ENCODE measurements around the gene TENT4B.

The TENT4B gene

GRCh38 chr16:50209546-50210265 is 56.6 kb downstream of the TENT4B start:
- Histone ChIP-seq H3K79me2 (ENCODE audit: control insufficient read depth, insufficient read depth, low read length, unreplicated experiment) (peaks cover 25% of the 10 kb centered on the region), H3K4me3 (ENCODE audit: low read depth, low read length) (no peak overlapping the region), H3K27ac (ENCODE audit: low read depth, low read length) (no peak overlapping the region), H3K36me3 (ENCODE audit: insufficient read depth, low read length) (peaks cover 1% of the 10 kb centered on the region; the same call in 1 of the 2 replicates), H2AFZ (ENCODE audit: low read length, unreplicated experiment) (no peak overlapping the region), H3K4me1 (ENCODE audit: control insufficient read depth, insufficient read depth, low read length, unreplicated experiment) (peaks cover 31% of the 10 kb centered on the region), H3K27me3 (ENCODE audit: insufficient read depth, low read length) (no peaks in the 10 kb centered on the region)

GRCh38 chr16:50210266-50211038 is 57.3 kb downstream of the TENT4B start:
- H3K79me2 ChIP-seq (ENCODE audit: control insufficient read depth, insufficient read depth, low read length, unreplicated experiment): peaks cover 21% of the 10 kb centered on the region
- H3K27me3 ChIP-seq (ENCODE audit: insufficient read depth, low read length): no peaks in the 10 kb centered on the region
- H3K4me1 ChIP-seq (ENCODE audit: control insufficient read depth, insufficient read depth, low read length, unreplicated experiment): peaks cover 26% of the 10 kb centered on the region
- no peak overlapping the region for H2AFZ ChIP-seq (ENCODE audit: low read length, unreplicated experiment)
- peaks cover 4% of the 10 kb centered on the region; the same call in 1 of the 2 replicates for H3K36me3 ChIP-seq (ENCODE audit: insufficient read depth, low read length)
- no peak overlapping the region for H3K27ac ChIP-seq (ENCODE audit: low read depth, low read length)
- no peak overlapping the region for H3K4me3 ChIP-seq (ENCODE audit: low read depth, low read length)

GRCh38 chr16:50213939-50214519 is 60.9 kb downstream of the TENT4B start:
- H3K79me2 ChIP-seq (ENCODE audit: control insufficient read depth, insufficient read depth, low read length, unreplicated experiment): peaks cover 10% of the 10 kb centered on the region
- peaks cover 4% of the 10 kb centered on the region; the same call in 1 of the 2 replicates for H3K36me3 ChIP-seq (ENCODE audit: insufficient read depth, low read length)
- no peak overlapping the region for H2AFZ ChIP-seq (ENCODE audit: low read length, unreplicated experiment)
- peaks cover 5% of the 10 kb centered on the region for H3K4me1 ChIP-seq (ENCODE audit: control insufficient read depth, insufficient read depth, low read length, unreplicated experiment)
- H3K27ac ChIP-seq (ENCODE audit: low read depth, low read length): no peak overlapping the region
- no peaks in the 10 kb centered on the region for H3K27me3 ChIP-seq (ENCODE audit: insufficient read depth, low read length)
- H3K4me3 ChIP-seq (ENCODE audit: low read depth, low read length): no peak overlapping the region

- Histone ChIP-seq H3K4me1 (ENCODE audit: control insufficient read depth, insufficient read depth, low read length, unreplicated experiment) (peaks cover 2% of the 10 kb centered on the region), H3K79me2 (ENCODE audit: control insufficient read depth, insufficient read depth, low read length, unreplicated experiment) (no peaks in the 10 kb centered on the region), H2AFZ (ENCODE audit: low read length, unreplicated experiment) (no peak overlapping the region), H3K27me3 (ENCODE audit: insufficient read depth, low read length) (no peaks in the 10 kb centered on the region), H3K36me3 (ENCODE audit: insufficient read depth, low read length) (peaks cover 4% of the 10 kb centered on the region; the same call in 1 of the 2 replicates), H3K4me3 (ENCODE audit: low read depth, low read length) (no peak overlapping the region), H3K27ac (ENCODE audit: low read depth, low read length) (no peak overlapping the region)
These were observed 62.6 kb downstream of the TENT4B start for GRCh38 chr16:50215680-50216079.

GRCh38 chr16:50216231-50216630 is 63.1 kb downstream of the TENT4B start:
- H3K36me3 ChIP-seq (ENCODE audit: insufficient read depth, low read length): peaks cover 4% of the 10 kb centered on the region; the same call in 1 of the 2 replicates
- H3K79me2 ChIP-seq (ENCODE audit: control insufficient read depth, insufficient read depth, low read length, unreplicated experiment): no peaks in the 10 kb centered on the region

GRCh38 chr16:50219402-50219975 is 66.4 kb downstream of the TENT4B start:
- H3K36me3 ChIP-seq (ENCODE audit: insufficient read depth, low read length): peaks cover 4% of the 10 kb centered on the region; the same call in 1 of the 2 replicates
- H3K27me3 ChIP-seq (ENCODE audit: insufficient read depth, low read length): no peaks in the 10 kb centered on the region
- no peak overlapping the region for H2AFZ ChIP-seq (ENCODE audit: low read length, unreplicated experiment)
- no peak overlapping the region for H3K27ac ChIP-seq (ENCODE audit: low read depth, low read length)
- H3K4me3 ChIP-seq (ENCODE audit: low read depth, low read length): no peak overlapping the region
- H3K4me1 ChIP-seq (ENCODE audit: control insufficient read depth, insufficient read depth, low read length, unreplicated experiment): no peaks in the 10 kb centered on the region
- no peaks in the 10 kb centered on the region for H3K79me2 ChIP-seq (ENCODE audit: control insufficient read depth, insufficient read depth, low read length, unreplicated experiment)

More at GRCh38 chr16:50216231-50216630, 63.1 kb downstream of the TENT4B start:
- Histone ChIP-seq H3K27me3 (ENCODE audit: insufficient read depth, low read length) (no peaks in the 10 kb centered on the region), H3K27ac (ENCODE audit: low read depth, low read length) (no peak overlapping the region), H2AFZ (ENCODE audit: low read length, unreplicated experiment) (no peak overlapping the region), H3K4me3 (ENCODE audit: low read depth, low read length) (no peak overlapping the region), H3K4me1 (ENCODE audit: control insufficient read depth, insufficient read depth, low read length, unreplicated experiment) (no peaks in the 10 kb centered on the region)

- Histone ChIP-seq H3K36me3 (ENCODE audit: insufficient read depth, low read length) (peaks cover 9% of the 10 kb centered on the region; the same call in 1 of the 2 replicates), H3K27ac (ENCODE audit: low read depth, low read length) (no peak overlapping the region), H3K27me3 (ENCODE audit: insufficient read depth, low read length) (no peaks in the 10 kb centered on the region), H3K79me2 (ENCODE audit: control insufficient read depth, insufficient read depth, low read length, unreplicated experiment) (no peaks in the 10 kb centered on the region), H2AFZ (ENCODE audit: low read length, unreplicated experiment) (no peak overlapping the region), H3K4me3 (ENCODE audit: low read depth, low read length) (no peak overlapping the region), H3K4me1 (ENCODE audit: control insufficient read depth, insufficient read depth, low read length, unreplicated experiment) (no peaks in the 10 kb centered on the region)
These were observed 71.2 kb downstream of the TENT4B start for GRCh38 chr16:50224286-50224685.

GRCh38 chr16:50227120-50227519 is 74.0 kb downstream of the TENT4B start:
- Histone ChIP-seq H3K27ac (ENCODE audit: low read depth, low read length) (no peak overlapping the region), H3K4me3 (ENCODE audit: low read depth, low read length) (no peak overlapping the region), H2AFZ (ENCODE audit: low read length, unreplicated experiment) (no peak overlapping the region), H3K4me1 (ENCODE audit: control insufficient read depth, insufficient read depth, low read length, unreplicated experiment) (no peaks in the 10 kb centered on the region), H3K27me3 (ENCODE audit: insufficient read depth, low read length) (no peaks in the 10 kb centered on the region), H3K36me3 (ENCODE audit: insufficient read depth, low read length) (peaks cover 9% of the 10 kb centered on the region; the same call in 1 of the 2 replicates), H3K79me2 (ENCODE audit: control insufficient read depth, insufficient read depth, low read length, unreplicated experiment) (no peaks in the 10 kb centered on the region)

GRCh38 chr16:50227665-50228064 is 74.6 kb downstream of the TENT4B start:
- no peak overlapping the region for H3K4me3 ChIP-seq (ENCODE audit: low read depth, low read length)
- no peaks in the 10 kb centered on the region for H3K79me2 ChIP-seq (ENCODE audit: control insufficient read depth, insufficient read depth, low read length, unreplicated experiment)
- H3K4me1 ChIP-seq (ENCODE audit: control insufficient read depth, insufficient read depth, low read length, unreplicated experiment): no peaks in the 10 kb centered on the region
- H3K36me3 ChIP-seq (ENCODE audit: insufficient read depth, low read length): peaks cover 9% of the 10 kb centered on the region; the same call in 1 of the 2 replicates
- H3K27ac ChIP-seq (ENCODE audit: low read depth, low read length): no peak overlapping the region
- no peaks in the 10 kb centered on the region for H3K27me3 ChIP-seq (ENCODE audit: insufficient read depth, low read length)
- no peak overlapping the region for H2AFZ ChIP-seq (ENCODE audit: low read length, unreplicated experiment)

- H3K36me3 ChIP-seq (ENCODE audit: insufficient read depth, low read length): peaks cover 9% of the 10 kb centered on the region; the same call in 1 of the 2 replicates
These were observed 75.3 kb downstream of the TENT4B start for GRCh38 chr16:50228364-50228868.

More at GRCh38 chr16:50228364-50228868, 75.3 kb downstream of the TENT4B start:
- Histone ChIP-seq H3K27ac (ENCODE audit: low read depth, low read length) (no peak overlapping the region), H3K4me3 (ENCODE audit: low read depth, low read length) (no peak overlapping the region), H3K79me2 (ENCODE audit: control insufficient read depth, insufficient read depth, low read length, unreplicated experiment) (no peaks in the 10 kb centered on the region), H3K4me1 (ENCODE audit: control insufficient read depth, insufficient read depth, low read length, unreplicated experiment) (no peaks in the 10 kb centered on the region), H2AFZ (ENCODE audit: low read length, unreplicated experiment) (no peak overlapping the region), H3K27me3 (ENCODE audit: insufficient read depth, low read length) (no peaks in the 10 kb centered on the region)
